Measurements from ENCODE around the gene EMSY.

EMSY gene

GRCh38 chr11:76597533-76598425 lies 153.0 kb downstream of the EMSY start:
- DNase-seq: no peak

- DNase-seq: no peak
Observed at GRCh38 chr11:76598426-76598839, 153.6 kb downstream of the EMSY start.

- DNase-seq: no peak
Observed at GRCh38 chr11:76599041-76600013, 154.5 kb downstream of the EMSY start.

- DNase-seq: no peak
Observed at GRCh38 chr11:76600124-76600655, 155.4 kb downstream of the EMSY start.

- no peak for DNase-seq
Observed at GRCh38 chr11:76601272-76601671, 156.5 kb downstream of the EMSY start.

GRCh38 chr11:76601724-76602123 lies 156.9 kb downstream of the EMSY start:
- no peak for DNase-seq

- no peak for DNase-seq
Observed at GRCh38 chr11:76602431-76602861, 157.6 kb downstream of the EMSY start.
